TTC549 (cell line): ENCODE measurements around the gene MINDY4.

ENCODE experiments used
- FAIRE-seq: peaks from 2 replicates; lab custom pipeline; 2012; peaks lifted over from hg19 to GRCh38; lab: Jason Lieb, UNC

Gene MINDY4

DNA sequence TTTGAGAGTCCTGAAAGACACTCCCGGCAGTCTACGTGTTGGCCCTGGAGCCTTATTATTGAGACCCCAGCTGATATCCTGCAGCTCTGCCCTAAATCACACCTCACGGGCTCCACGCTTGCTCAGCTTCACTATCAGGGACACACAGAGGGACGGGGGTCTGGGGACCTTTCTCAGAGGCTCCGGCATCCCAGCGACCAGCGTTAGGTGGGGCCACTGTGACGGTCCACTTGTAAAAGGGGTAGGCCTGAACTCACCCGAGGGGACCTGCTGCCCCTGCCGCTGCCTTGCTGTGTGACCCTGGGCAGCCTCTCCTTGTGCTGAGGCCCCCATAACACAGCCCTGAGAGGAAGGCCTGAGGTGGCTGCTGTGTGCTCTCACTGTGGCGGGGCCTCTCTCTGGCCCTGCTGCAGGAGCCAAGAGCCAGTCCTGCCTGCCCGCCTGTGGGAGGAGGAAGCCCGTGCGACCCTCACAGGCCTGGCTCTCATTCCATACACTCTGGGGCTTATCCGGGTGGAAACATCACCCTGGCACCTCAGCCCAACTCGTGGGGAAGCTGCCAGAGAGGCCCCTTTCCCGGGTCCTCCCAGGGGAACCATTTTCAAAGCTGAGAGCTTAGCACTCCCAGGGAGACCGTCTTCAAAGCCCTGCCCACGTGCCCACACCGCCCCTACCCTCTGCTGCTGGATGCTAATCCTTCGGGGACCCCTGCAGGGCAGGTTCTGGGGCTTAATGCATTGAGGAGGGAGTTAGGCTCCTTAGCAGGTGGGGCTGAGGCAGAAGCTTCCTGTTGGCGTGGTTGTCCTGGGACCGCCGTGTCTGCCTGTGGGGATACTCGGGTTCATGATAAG is 162.1 kb downstream of the MINDY4 start:
- no peak for FAIRE-seq

DNA sequence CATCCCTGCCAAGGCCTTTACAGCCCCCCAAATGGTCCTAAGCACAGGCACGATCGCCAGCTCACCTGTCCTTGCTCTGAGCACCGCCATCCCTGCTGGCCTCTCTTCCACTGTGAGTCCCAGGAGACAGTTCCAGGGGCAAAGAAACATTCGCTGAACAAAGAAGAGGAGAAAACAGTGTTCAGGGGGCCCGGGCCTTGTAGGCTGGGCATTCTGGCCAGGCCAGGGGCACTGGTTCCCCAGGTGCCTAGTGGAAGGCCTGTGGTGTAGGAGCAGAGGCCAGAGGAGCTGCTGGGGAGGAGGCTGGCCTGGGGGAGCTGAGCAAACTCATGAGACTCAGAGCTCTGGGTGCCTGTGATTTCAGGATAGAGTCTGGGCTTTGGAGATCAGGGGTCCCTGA is 163.0 kb downstream of the MINDY4 start:
- no peak for FAIRE-seq

DNA sequence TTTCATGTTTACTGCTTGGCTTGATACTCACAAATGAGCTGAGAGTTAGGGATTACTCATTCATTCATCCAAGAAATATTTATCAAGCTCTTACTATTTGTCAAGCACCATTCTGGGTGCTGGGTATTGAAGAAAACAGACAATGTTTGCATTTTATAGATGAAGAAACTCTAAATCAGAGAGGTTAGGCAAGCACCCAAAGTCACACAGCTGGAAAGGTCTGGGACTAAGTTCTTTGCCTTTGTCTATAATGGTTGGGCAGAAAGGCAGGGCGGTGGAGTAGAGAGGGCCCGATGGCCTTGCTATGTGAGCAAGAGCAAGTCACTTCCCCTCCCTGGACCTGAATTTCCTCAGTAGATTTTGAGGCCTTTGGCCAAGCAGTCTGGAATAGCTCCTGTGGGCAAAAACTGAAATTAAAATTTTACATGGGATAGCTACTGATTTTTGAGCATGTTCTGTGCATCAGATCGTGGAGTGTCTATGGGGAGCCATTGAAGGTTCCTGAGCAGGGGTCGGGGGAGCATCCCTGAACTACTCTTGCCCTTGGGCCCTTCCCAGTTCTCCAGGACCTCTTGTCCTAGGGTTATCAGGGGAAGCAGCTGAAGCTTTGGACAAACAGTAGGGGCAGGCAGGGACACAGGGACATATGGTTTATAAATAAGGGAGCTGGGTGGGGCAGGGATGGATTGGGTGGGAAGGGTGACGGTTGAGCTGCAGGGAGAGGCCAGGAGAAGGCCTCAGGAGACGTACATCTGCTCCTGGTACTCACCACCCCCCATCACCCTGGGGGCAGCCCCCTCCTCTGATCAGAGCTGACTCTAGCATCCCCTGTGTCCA is 163.7 kb downstream of the MINDY4 start:
- FAIRE-seq = no peak

DNA sequence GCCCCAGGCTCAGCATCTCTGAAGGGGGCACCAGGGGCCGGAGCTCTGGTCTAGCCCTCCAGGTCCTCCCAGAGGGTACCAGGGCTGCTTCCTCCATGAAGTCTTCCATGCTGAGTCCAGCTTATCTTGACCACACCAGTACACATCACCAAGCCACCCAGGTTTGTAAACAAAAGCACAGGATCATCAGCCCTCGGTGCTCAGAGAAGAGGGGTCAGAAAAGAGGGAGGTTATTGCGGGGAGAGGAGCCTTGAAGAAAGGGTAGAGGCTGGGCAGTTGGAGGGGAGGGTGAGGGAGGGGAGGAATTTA is 164.3 kb downstream of the MINDY4 start:
- no peak for FAIRE-seq

DNA sequence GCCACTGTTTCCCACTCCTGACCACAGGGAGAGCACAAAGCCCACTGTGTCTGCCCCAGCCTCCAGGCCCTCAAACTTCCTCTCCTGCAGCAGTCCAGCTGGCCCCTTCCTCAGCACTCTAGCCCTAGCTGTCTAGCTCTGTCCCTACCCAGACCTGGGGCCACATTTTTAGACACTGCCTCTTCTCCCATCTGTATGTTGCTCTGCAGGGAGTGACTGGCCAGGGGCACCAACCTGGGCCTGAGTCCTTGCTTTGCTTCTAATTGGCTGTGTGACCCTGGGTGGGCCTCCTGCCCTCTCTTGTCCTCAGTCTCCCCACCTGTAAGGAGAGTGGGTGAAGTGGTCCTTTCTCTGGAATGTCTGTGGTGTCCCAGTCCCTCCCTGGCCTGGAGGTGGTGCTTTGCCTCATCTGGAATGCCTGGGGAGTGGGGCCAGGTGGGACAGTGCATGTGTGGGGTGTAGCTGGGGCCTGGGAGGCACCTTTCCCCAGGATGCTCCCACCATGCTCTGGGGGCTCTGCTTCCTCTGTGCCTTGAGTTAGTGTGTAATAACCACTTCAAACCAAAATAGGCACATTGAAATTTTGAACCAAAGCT is 165.5 kb downstream of the MINDY4 start:
- FAIRE-seq = no peak

DNA sequence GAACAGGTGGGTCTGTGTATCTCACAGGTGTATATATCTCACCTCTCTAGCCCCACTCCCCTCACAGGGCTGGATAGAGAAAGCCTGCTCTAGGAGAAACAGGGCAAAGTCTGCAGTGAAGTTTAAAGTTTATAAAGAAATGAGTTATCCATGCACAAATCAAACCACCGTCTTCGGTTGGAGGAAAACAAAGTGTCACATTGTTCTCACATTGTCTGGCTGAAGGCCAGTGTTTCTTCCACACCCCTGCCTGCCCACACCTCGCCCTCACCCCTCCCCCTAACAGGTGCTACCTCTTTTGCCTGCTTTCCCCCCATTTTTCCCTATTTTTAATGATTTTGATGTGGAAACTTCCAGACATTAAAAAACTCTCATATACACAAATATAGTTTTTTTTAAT is 166.2 kb downstream of the MINDY4 start:
- FAIRE-seq = no peak

DNA sequence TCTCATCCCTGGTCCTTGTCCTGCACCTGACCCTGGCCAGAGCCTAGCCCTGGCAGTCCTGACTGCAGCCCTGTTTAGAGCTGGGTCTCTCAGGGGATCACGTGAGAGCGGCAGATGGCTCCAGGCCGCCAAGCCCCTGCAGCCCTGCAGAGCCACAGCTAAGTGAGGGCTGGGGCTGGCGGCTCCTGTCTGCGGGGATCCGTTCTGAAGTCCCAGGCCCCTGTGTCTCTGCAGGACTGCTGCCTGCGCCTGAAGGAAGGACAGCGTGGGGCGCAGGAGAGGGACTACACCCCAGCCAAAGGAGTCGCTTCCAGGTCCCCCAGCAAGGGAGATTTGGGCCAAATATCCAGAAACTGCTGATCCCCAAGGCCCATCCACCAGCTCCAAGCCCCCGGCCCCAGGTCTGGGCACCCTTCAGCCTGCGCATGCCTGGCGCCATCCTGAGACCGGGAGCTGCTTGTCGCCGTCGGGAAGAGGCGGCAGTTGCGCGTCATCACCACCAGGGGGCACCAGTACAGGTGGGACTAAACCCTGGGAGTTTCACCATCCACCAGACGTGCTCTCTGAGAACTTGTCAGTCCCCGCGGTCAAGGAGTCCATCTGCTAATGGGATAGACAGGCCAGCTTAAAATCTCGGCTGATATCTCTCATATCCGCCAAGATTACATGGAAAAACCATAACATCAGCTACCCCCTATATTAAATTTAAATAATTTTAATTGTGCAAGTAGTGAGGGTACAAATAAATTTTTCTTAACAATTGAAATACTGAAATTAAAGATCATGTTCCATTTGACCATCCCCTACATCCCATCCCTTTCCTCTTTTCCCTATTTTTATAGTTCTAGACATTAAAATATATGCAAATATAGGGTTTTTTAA is 167.5 kb downstream of the MINDY4 start:
- FAIRE-seq = no peak

DNA sequence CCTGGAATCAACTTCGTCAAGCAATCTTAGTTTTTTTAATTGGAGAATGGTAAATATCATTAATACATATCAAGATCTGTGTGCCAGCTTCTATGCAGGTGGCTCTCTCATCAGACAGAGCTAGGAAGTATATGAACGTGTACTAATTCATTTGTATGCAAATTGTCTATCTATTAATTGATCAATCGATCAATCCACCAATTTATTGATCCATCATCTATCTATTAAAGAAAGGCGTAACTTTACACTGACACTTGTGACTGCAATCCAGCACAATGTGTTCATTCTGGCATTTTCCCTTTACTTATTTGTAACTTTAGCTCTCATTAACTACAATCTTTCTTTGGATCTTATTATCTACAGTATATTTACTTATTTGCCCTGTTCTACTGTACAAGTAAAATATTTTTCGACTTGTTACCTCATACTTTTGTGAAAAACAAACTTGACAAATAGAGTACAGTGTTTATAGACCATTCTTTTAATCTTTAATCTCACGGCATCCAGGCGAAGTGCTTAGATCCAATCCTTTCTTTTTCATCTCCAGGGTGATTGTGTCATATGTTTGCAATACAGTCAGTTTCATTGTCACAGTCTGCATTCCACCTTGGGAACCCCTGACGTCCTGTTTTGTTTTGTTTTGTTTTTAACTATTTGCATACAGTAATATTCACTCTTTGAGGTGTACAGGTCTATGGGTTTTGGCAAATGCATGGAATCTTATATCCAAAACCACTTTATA is 170.5 kb downstream of the MINDY4 start:
- FAIRE-seq = no peak
